ENCODE data around the gene DNAH6.

- TF ChIP-seq CTCF (IDR thresholded peaks at IDR 0.05; ENCODE audit: low read length) (no peak), EZH2 (IDR thresholded peaks at IDR 0.05; ENCODE audit: borderline replicate concordance, low read length) (no peak)
Observed at GRCh38 chr2:84474176-84474575, 42.1 kb upstream of the DNAH6 start.
